SK-N-SH (cell line): Measurements from ENCODE around the gene CPNE4. TPM values are rescaled to one million over a fixed set of nuclear protein-coding genes. Genes with fewer than 3 reads are reported as not detected.

Source experiments
- CTCF ChIA-PET: fragments of 300-600, 350-600 bp; formaldehyde crosslinking; extraction: SDS; loops from one replicate; lab custom pipeline; 2021; lab: Yijun Ruan, JAX
- POLR2A ChIA-PET: fragments of 350-600 bp; sonication (Branson Sonifier 250); formaldehyde crosslinking; extraction: SDS; loops from one replicate; lab custom pipeline; 2020; ENCODE audit warnings: antibody characterized with exemption, inconsistent platforms; lab: Yijun Ruan, JAX
- DNase-seq: peaks from one replicate; pipeline ENCODE4 v3.0.0; 2012
- H2AFZ ChIP-seq: fragments of 200-600 bp; sonication (generic); 2 replicates; pipeline ENCODE4 v1.8.1; 2016; ENCODE audit warnings: antibody characterized with exemption, mild to moderate bottlenecking, low read depth
- H3F3A ChIP-seq: fragments of 200-600 bp; sonication (generic); replicated peaks from 2 replicates; pipeline ENCODE3; 2016; ENCODE audit warnings: antibody characterized with exemption, mild to moderate bottlenecking; ENCODE audit not compliant: insufficient read depth
- H3K27ac ChIP-seq, 2 experiments: fragments of 200-500 bp in 1 of 2; fragments of 200-600 bp in 1 of 2; sonication (Bioruptor generic) in 1 of 2; sonication (generic), shearing (Covaris generic) in 1 of 2; 2 replicates each; pipeline versions ENCODE4 v1.5.1 to v1.6.1; 2014 to 2016; ENCODE audit warnings: low read depth in 2 of 2, inconsistent platforms in 1 of 2, low read length in 1 of 2, mild to moderate bottlenecking in 1 of 2, mixed read lengths in 1 of 2
- H3K27me3 ChIP-seq: fragments of 200-600 bp; sonication (generic), shearing (Covaris generic); 2 replicates; pipeline ENCODE4 v1.6.1; 2016; ENCODE audit warnings: mixed run types; ENCODE audit not compliant: insufficient read depth
- H3K36me3 ChIP-seq, 2 experiments: fragments of 200-500 bp in 1 of 2; fragments of 200-600 bp in 1 of 2; sonication (Bioruptor generic) in 1 of 2; sonication (generic) in 1 of 2; replicated peaks in 1 of 2; 2 replicates each; pipeline versions ENCODE3 to v1.5.1; 2014 to 2016; ENCODE audit warnings: low read length in 1 of 2, mild to moderate bottlenecking in 1 of 2; ENCODE audit not compliant: insufficient read depth in 2 of 2, control insufficient read depth in 1 of 2
- H3K4me1 ChIP-seq, 2 experiments: fragments of 200-500 bp in 1 of 2; fragments of 200-600 bp in 1 of 2; sonication (Bioruptor generic) in 1 of 2; sonication (generic), shearing (Covaris generic) in 1 of 2; 2 replicates each; pipeline versions ENCODE4 v1.5.1 to v1.6.1; 2014 to 2016; ENCODE audit warnings: low read depth in 1 of 2, low read length in 1 of 2, mixed run types in 1 of 2; ENCODE audit not compliant: insufficient read depth in 2 of 2, control insufficient read depth in 1 of 2
- H3K4me2 ChIP-seq: fragments of 200-600 bp; sonication (generic), shearing (Covaris generic); 2 replicates; pipeline ENCODE4 v1.6.1; 2017; ENCODE audit warnings: mixed run types
- H3K4me3 ChIP-seq, 2 experiments: fragments of 200-500 bp in 1 of 2; fragments of 200-600 bp in 1 of 2; sonication (Bioruptor generic) in 1 of 2; sonication (generic), shearing (Covaris generic) in 1 of 2; 2 replicates each; pipeline versions ENCODE4 v1.5.1 to v1.8.1; 2014 to 2016; ENCODE audit warnings: low read depth in 2 of 2, inconsistent platforms in 1 of 2, low read length in 1 of 2, mild to moderate bottlenecking in 1 of 2, mixed read lengths in 1 of 2, moderate library complexity in 1 of 2
- H3K79me2 ChIP-seq: fragments of 200-600 bp; sonication (generic); 2 replicates; pipeline ENCODE4 v1.8.1; 2017; ENCODE audit warnings: mild to moderate bottlenecking; ENCODE audit not compliant: insufficient read depth
- H3K9ac ChIP-seq: fragments of 200-600 bp; sonication (generic); 2 replicates; pipeline ENCODE4 v1.6.1; 2017; ENCODE audit warnings: mixed run types
- H3K9me2 ChIP-seq: fragments of 200-600 bp; sonication (generic); 2 replicates; pipeline ENCODE4 v1.6.1; 2017; ENCODE audit warnings: mixed run types
- H3K9me3 ChIP-seq: fragments of 200-600 bp; sonication (generic); 2 replicates; pipeline ENCODE4 v1.6.1; 2017; ENCODE audit warnings: mixed run types, mild to moderate bottlenecking, moderate library complexity
- H4K20me1 ChIP-seq: fragments of 200-600 bp; sonication (generic); 2 replicates; pipeline ENCODE4 v1.6.1; 2017; ENCODE audit warnings: mild to moderate bottlenecking, mixed run types; ENCODE audit not compliant: insufficient read depth
- CTCF ChIP-seq: fragments of 200-600 bp; sonication (generic); IDR thresholded peaks from 2 replicates; pipeline ENCODE4 v1.6.1; 2017; ENCODE audit warnings: antibody characterized with exemption, mild to moderate bottlenecking, moderate library complexity
- EP300 ChIP-seq, 2 experiments: IDR thresholded peaks; 2 replicates each; pipeline versions ENCODE4 v1.4.0 to v1.6.1; 2012; ENCODE audit warnings: borderline replicate concordance in 1 of 2, low read depth in 1 of 2, low read length in 1 of 2
- FOSL2 ChIP-seq: IDR thresholded peaks from 2 replicates; pipeline ENCODE4 v1.4.0; 2012; ENCODE audit warnings: low read depth, mild to moderate bottlenecking, moderate library complexity, borderline replicate concordance
- FOXJ3 ChIP-seq: sonication (generic); formaldehyde crosslinking; IDR thresholded peaks from 2 replicates; pipeline ENCODE4 v1.5.1; 2020; ENCODE audit warnings: mild to moderate bottlenecking, missing genetic modification reagents
- FOXM1 ChIP-seq: IDR thresholded peaks from 2 replicates; pipeline ENCODE4 v1.4.0; 2012; ENCODE audit warnings: low read depth, mild to moderate bottlenecking
- GABPA ChIP-seq: IDR thresholded peaks from 2 replicates; pipeline ENCODE4 v1.4.0; 2012; ENCODE audit warnings: low read depth, mild to moderate bottlenecking
- GATA2 ChIP-seq: sonication (generic); formaldehyde crosslinking; IDR thresholded peaks from 2 replicates; pipeline ENCODE4 v1.5.0; 2020; ENCODE audit warnings: mild to moderate bottlenecking, missing genetic modification reagents
- IRF3 ChIP-seq: fragments of 150-350 bp; IDR thresholded peaks from 2 replicates; pipeline ENCODE4 v1.6.1; 2016; ENCODE audit warnings: mild to moderate bottlenecking, low read depth, low read length
- MAX ChIP-seq: IDR thresholded peaks from 2 replicates; pipeline ENCODE4 v1.4.0; 2012; ENCODE audit warnings: low read depth
- MXI1 ChIP-seq: IDR thresholded peaks from 2 replicates; pipeline ENCODE4 v1.6.1; 2012; ENCODE audit warnings: mild to moderate bottlenecking, low read depth, low read length, improper control_type of control experiment
- NFIC ChIP-seq: IDR thresholded peaks from 2 replicates; pipeline ENCODE4 v1.4.0; 2012; ENCODE audit warnings: borderline replicate concordance
- NRF1 ChIP-seq: IDR thresholded peaks from 2 replicates; pipeline ENCODE4 v1.6.1; 2012; ENCODE audit warnings: low read depth, mild to moderate bottlenecking, low read length
- POLR2AphosphoS5 ChIP-seq: IDR thresholded peaks from 2 replicates; pipeline ENCODE4 v1.6.1; 2012; ENCODE audit warnings: low read depth, low read length
- RAD21 ChIP-seq: IDR thresholded peaks from 2 replicates; pipeline ENCODE4 v1.6.1; 2012; ENCODE audit warnings: mild to moderate bottlenecking, low read length
- RCOR1 ChIP-seq: fragments of 150-350 bp; IDR thresholded peaks from 2 replicates; pipeline ENCODE4 v1.6.1; 2017; ENCODE audit warnings: antibody characterized with exemption, low read length
- REST ChIP-seq: IDR thresholded peaks from 2 replicates; pipeline ENCODE4 v1.6.1; 2012; ENCODE audit warnings: mild to moderate bottlenecking, low read depth, low read length, moderate library complexity
- SMC3 ChIP-seq: IDR thresholded peaks from 2 replicates; pipeline ENCODE4 v1.6.1; 2012; ENCODE audit warnings: low read depth, low read length, improper control_type of control experiment
- TAF1 ChIP-seq: IDR thresholded peaks from 2 replicates; pipeline ENCODE4 v1.6.1; 2012; ENCODE audit warnings: low read depth, mild to moderate bottlenecking, low read length, moderate library complexity, borderline replicate concordance
- TCF12 ChIP-seq: IDR thresholded peaks from 2 replicates; pipeline ENCODE4 v1.4.0; 2012
- TEAD4 ChIP-seq: IDR thresholded peaks from 2 replicates; pipeline ENCODE4 v1.4.0; 2012; ENCODE audit warnings: mild to moderate bottlenecking, borderline replicate concordance; ENCODE audit not compliant: insufficient read depth
- USF1 ChIP-seq: IDR thresholded peaks from 2 replicates; pipeline ENCODE4 v1.4.0; 2012; ENCODE audit warnings: low read depth, borderline replicate concordance
- YY1 ChIP-seq: IDR thresholded peaks from 2 replicates; pipeline ENCODE4 v1.4.0; 2012; ENCODE audit warnings: low read depth, mild to moderate bottlenecking
- ZBTB33 ChIP-seq: IDR thresholded peaks from 2 replicates; pipeline ENCODE4 v1.4.0; 2012; ENCODE audit warnings: low read depth, borderline replicate concordance
- polyA plus RNA-seq, 3 experiments: library from polyadenylated mRNA; depleted of rRNA; stranded (reverse); fragments of >200 nt; gene quantifications; 2 replicates each; pipeline ENCODE4 v1.2.3, GENCODE V29; 2012
- TF ChIP-seq, protein P1 (sequence below): IDR thresholded peaks from 2 replicates; pipeline ENCODE4; 2012

CPNE4 gene
- polyA plus RNA-seq, 1 of the 3 experiments (the other 2 are of a cell fraction), result not detected

DNA sequence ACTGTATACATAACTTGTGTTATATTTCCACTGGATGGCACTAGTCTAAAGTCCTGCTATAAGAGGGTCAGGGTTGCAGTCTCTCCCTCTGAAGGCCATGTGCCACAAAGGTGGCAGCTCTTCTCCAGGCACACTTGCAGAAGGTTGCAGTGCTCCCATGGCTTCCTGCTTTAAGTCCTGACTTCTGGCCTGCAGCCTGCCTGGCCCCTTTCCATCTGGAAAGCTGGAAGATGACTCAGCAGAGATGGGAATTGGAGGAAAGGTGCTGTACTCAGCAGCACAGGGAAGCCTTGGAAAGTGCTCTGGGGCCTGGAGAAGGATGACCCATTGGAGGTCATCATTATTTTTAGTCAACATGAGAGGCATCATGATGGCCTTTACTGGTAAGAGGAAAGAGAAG, 491.1 kb downstream of the CPNE4 start:
- Histone ChIP-seq H4K20me1 (no peaks in the 10 kb centered on the region), H3K36me3 (no peaks in the 10 kb centered on the region), H3K4me3 (no peak overlapping the region), H3K9me2 (no peaks in the 10 kb centered on the region), H3K9me3 (no peaks in the 10 kb centered on the region), H3K4me2 (0 out of 2 replicates have a peak overlapping the region, but pooled peaks have one; percentile 1), H3K79me2 (no peaks in the 10 kb centered on the region), H3K27ac (no peak overlapping the region; a peak in 1 of 4 replicates), H3K27me3 (no peaks in the 10 kb centered on the region), H3K9ac (no peak overlapping the region), H2AFZ (peak overlapping the region; percentile 4; the same call in 1 of the 2 replicates), H3F3A (no peaks in the 10 kb centered on the region), H3K4me1 (peaks cover 0 to 3% of the 10 kb centered on the region in 2 experiments; a peak in 2 of 4 replicates)
- DNase-seq, result no peak
- ChIA-PET POLR2A (no interaction called here), CTCF (interaction anchor here (1.0 to 3.4 kb wide), 7 partner anchors 187 to 495 kb away, joined by 3 to 8 read pairs (median 3); partner anchors contain the start of gene CPNE4)
- TF ChIP-seq, protein P1, sequence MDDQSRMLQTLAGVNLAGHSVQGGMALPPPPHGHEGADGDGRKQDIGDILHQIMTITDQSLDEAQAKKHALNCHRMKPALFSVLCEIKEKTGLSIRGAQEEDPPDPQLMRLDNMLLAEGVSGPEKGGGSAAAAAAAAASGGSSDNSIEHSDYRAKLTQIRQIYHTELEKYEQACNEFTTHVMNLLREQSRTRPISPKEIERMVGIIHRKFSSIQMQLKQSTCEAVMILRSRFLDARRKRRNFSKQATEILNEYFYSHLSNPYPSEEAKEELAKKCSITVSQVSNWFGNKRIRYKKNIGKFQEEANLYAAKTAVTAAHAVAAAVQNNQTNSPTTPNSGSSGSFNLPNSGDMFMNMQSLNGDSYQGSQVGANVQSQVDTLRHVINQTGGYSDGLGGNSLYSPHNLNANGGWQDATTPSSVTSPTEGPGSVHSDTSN, result no peak
- TF ChIP-seq ZBTB33 (no peak), USF1 (no peak), MAX (0 out of 2 replicates have a peak, but pooled peaks have one; percentile 13), POLR2AphosphoS5 (no peak), IRF3 (no peak), GABPA (no peak), FOXJ3 (CRISPR knock-in tag) (no peak), CTCF (no peak), FOSL2 (peak; percentile 72), TAF1 (no peak), RAD21 (peak; percentile 35), EP300 (IDR thresholded peaks at IDR 0.05; ENCODE audit: borderline replicate concordance in 1 of 2, low read depth in 1 of 2, low read length in 1 of 2) (no peak), NRF1 (no peak), RCOR1 (no peak), REST (no peak), TCF12 (peak; percentile 37; the same call in 1 of the 2 replicates), NFIC (peak; percentile 77), TEAD4 (no peak), FOXM1 (no peak), YY1 (no peak), MXI1 (no peak), GATA2 (CRISPR knock-in tag) (no peak), SMC3 (no peak)
